Germinal center (tissue), 1 donor: ENCODE data around the gene USP6NL.
A peak's percentile ranks its signal among the peaks of the same experiment; 100 is the strongest.

Experiments used
- DNase-seq: peaks from one replicate; pipeline ENCODE4 v3.0.0; 2012; ENCODE audit warnings: mixed read lengths, low spot score

Gene USP6NL

GRCh38 chr10:11479300-11479699 is 132.2 kb downstream of the USP6NL start:
- no peak for DNase-seq

- no peak for DNase-seq
These were observed 132.6 kb downstream of the USP6NL start for GRCh38 chr10:11478807-11479206.

GRCh38 chr10:11475831-11476434 is 135.5 kb downstream of the USP6NL start:
- no peak for DNase-seq

- DNase-seq = no peak
These were observed 138.2 kb downstream of the USP6NL start for GRCh38 chr10:11473128-11473760.

GRCh38 chr10:11472158-11472753 is 139.2 kb downstream of the USP6NL start:
- DNase-seq = peak; percentile 51

GRCh38 chr10:11469575-11470391 is 141.7 kb downstream of the USP6NL start:
- no peak for DNase-seq

- DNase-seq = no peak
These were observed 143.2 kb downstream of the USP6NL start for GRCh38 chr10:11468126-11468742.

GRCh38 chr10:11465406-11465805 is 146.0 kb downstream of the USP6NL start:
- no peak for DNase-seq

- DNase-seq = no peak
These were observed 148.3 kb downstream of the USP6NL start for GRCh38 chr10:11463111-11463510.

- DNase-seq = no peak
These were observed 149.4 kb downstream of the USP6NL start for GRCh38 chr10:11462071-11462470.

- no peak for DNase-seq
These were observed 154.1 kb downstream of the USP6NL start for GRCh38 chr10:11457336-11457735.

GRCh38 chr10:11454958-11455566 is 156.4 kb downstream of the USP6NL start:
- DNase-seq = no peak

GRCh38 chr10:11454160-11454559 is 157.3 kb downstream of the USP6NL start:
- DNase-seq = no peak

- DNase-seq = no peak
These were observed 159.7 kb downstream of the USP6NL start for GRCh38 chr10:11451640-11452260.

- no peak for DNase-seq
These were observed 161.0 kb downstream of the USP6NL start for GRCh38 chr10:11450427-11450826.

- DNase-seq = peak; percentile 23
These were observed 161.7 kb downstream of the USP6NL start for GRCh38 chr10:11449761-11450160.

- peak; percentile 62 for DNase-seq
These were observed 162.8 kb downstream of the USP6NL start for GRCh38 chr10:11448545-11449244.

GRCh38 chr10:11448190-11448544 is 163.3 kb downstream of the USP6NL start:
- DNase-seq = no peak

GRCh38 chr10:11447586-11447985 is 163.9 kb downstream of the USP6NL start:
- DNase-seq = no peak

- DNase-seq = no peak
These were observed 164.6 kb downstream of the USP6NL start for GRCh38 chr10:11446864-11447263.

- DNase-seq = no peak
These were observed 165.3 kb downstream of the USP6NL start for GRCh38 chr10:11446133-11446532.
